GM12892 (cell line): ENCODE results near the gene UGT2B10.

Experiments
- POLR2A ChIP-seq: IDR thresholded peaks from 2 replicates; pipeline ENCODE4 v1.6.1; 2011; ENCODE audit warnings: low read depth, low read length, control low read depth
- TAF1 ChIP-seq: IDR thresholded peaks from 2 replicates; pipeline ENCODE4 v1.6.1; 2011; ENCODE audit warnings: low read depth, mild to moderate bottlenecking, control low read depth, low read length, borderline replicate concordance

DNA sequence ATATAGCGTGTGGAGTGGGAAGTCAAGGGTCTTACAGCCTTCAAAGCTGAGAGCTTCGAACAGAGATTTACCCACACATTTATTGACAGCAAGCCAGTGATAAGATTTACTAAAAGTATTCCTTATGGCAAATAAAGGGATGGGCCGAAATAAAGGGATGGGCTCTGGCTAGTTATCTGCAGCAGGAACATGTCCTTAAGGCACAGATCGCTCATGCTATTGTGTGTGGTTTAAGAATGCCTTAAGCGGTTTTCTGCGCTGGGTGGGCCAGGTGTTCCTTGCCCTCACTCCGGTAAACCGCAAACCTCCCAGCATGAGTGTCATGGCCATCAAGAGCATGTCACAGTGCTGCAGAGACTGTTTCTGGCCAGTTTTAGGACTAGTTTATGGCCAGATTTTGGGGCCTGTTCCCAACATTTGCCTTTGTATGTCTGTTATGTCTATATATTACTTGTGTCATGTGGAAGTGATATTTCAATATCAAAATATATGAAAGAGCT lies 53.5 kb downstream of the UGT2B10 start:
- TF ChIP-seq POLR2A = no peak
- no peak for TF ChIP-seq TAF1
